Measurements from ENCODE around the gene SIRT3.

DNA sequence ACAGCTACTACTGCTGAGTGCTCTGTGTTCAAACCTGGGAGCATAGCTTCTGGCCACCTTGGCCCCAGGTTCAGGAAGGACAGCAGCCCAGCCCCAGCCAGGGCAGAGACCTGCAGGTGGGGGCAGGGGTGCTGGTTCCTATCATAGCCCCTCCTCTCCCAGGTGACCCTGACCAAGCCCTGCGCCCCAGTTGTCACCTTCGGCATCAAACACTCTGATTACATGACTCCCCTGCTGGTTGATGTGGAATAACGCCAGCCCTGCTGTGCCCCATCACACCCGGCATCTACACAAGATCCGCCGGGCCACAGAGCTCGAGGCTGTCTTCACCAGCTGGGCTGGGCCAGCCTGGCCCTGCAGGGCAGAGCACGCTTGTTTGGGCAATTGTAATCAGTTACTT, 36.4 kb downstream of the SIRT3 start:
- TF ChIP-seq CTCF (IDR thresholded peaks at IDR 0.05) (no peak), ZFX (IDR thresholded peaks at IDR 0.05; ENCODE audit: borderline replicate concordance) (no peak)
